K562 (cell line): ENCODE data around the gene SLFN12. TPM values are rescaled to one million over a fixed set of nuclear protein-coding genes. Genes with fewer than 3 reads are reported as not detected.
"Not testable (repeated sequence)": the region's sequence is repeated elsewhere in the genome, so short reads cannot be mapped to it uniquely, and the experiment has no call there.

Experiments
- ATAC-seq: fragments of 200-7000 bp; cut with Tn5 transposase; 3 replicates; pipeline ENCODE4 v1.9.1; 2020; ENCODE audit warnings: moderate library complexity
- BruUV-seq: library from RNA; stranded (reverse); fragments of 400-500 nt; replicated peaks from 2 replicates; lab custom pipeline; 2021; lab: Mats Ljungman, UMichigan
- CTCF ChIA-PET: fragments of 300-600 bp; formaldehyde crosslinking; extraction: SDS; loops from one replicate; lab custom pipeline; 2021; ENCODE audit warnings: low intra/inter-chr PET ratio; lab: Yijun Ruan, JAX
- POLR2A ChIA-PET: fragments of 300-600, 350-650 bp; sonication (Branson Sonifier 250); formaldehyde crosslinking; extraction: SDS; loops from one replicate; lab custom pipeline; 2021; ENCODE audit warnings: antibody characterized with exemption, inconsistent platforms; lab: Yijun Ruan, JAX
- DNase-seq, 4 experiments: peaks; one replicate each; pipeline versions ENCODE4 v3.0.0 to v3.0.0-alpha.2; 2011 to 2018; ENCODE audit warnings: low spot score in 3 of 4, mixed read lengths in 3 of 4; ENCODE audit errors: extremely low read depth in 1 of 4
- FAIRE-seq: peaks from 2 replicates; lab custom pipeline; 2011; peaks lifted over from hg19 to GRCh38; lab: Jason Lieb, UNC
- H2AFZ ChIP-seq: 2 replicates; pipeline ENCODE4 v1.6.0; 2011; ENCODE audit warnings: low read depth, low read length, control low read depth, inconsistent platforms
- H3K27ac ChIP-seq: fragments of 200-600 bp; 3 replicates; pipeline ENCODE4 v1.8.0; 2011; ENCODE audit warnings: low read depth, mild to moderate bottlenecking, control low read depth, inconsistent platforms, low read length, moderate library complexity, mixed read lengths; ENCODE audit errors: extremely low read depth
- H3K27me3 ChIP-seq, 2 experiments: fragments of 300-600 bp in 1 of 2; 2 replicates in 1 of 2; 3 replicates in 1 of 2; pipeline versions ENCODE4 v1.6.0 to v1.8.0; 2011; ENCODE audit warnings: inconsistent platforms in 2 of 2, low read length in 2 of 2, mild to moderate bottlenecking in 1 of 2, mixed read lengths in 1 of 2, moderate library complexity in 1 of 2; ENCODE audit not compliant: control insufficient read depth in 2 of 2, insufficient read depth in 2 of 2
- H3K36me3 ChIP-seq: fragments of 300-600 bp; 3 replicates; pipeline ENCODE4 v1.8.0; 2011; ENCODE audit warnings: mild to moderate bottlenecking, low read length, inconsistent platforms; ENCODE audit not compliant: control insufficient read depth, insufficient read depth
- H3K4me1 ChIP-seq, 2 experiments: fragments of 200-600 bp in 1 of 2; replicated peaks in 1 of 2; 2 replicates in 1 of 2; 3 replicates in 1 of 2; pipeline versions ENCODE4 v1.5.1 to v1.8.0; 2011; ENCODE audit warnings: inconsistent platforms in 2 of 2, low read length in 2 of 2, mild to moderate bottlenecking in 1 of 2, mixed read lengths in 1 of 2, moderate library complexity in 1 of 2; ENCODE audit not compliant: control insufficient read depth in 2 of 2, insufficient read depth in 2 of 2
- H3K4me2 ChIP-seq: 2 replicates; pipeline ENCODE4 v1.6.1; 2011; ENCODE audit warnings: low read length, control low read depth, inconsistent platforms, mixed read lengths; ENCODE audit not compliant: insufficient read depth
- H3K4me3 ChIP-seq: fragments of 200-600 bp; sonication (generic), shearing (Covaris generic); 2 replicates; pipeline ENCODE4 v1.5.1; 2016; ENCODE audit warnings: control low read depth, inconsistent platforms
- H3K79me2 ChIP-seq: fragments of 200-600 bp; 3 replicates; pipeline ENCODE4 v1.8.0; 2011; ENCODE audit warnings: low read length, inconsistent platforms; ENCODE audit not compliant: control insufficient read depth, insufficient read depth
- H3K9ac ChIP-seq, 2 experiments: 2 replicates each; pipeline versions ENCODE4 v1.6.0 to v1.6.1; 2011; ENCODE audit warnings: low read depth in 2 of 2, low read length in 2 of 2, control low read depth in 1 of 2, inconsistent platforms in 1 of 2, mild to moderate bottlenecking in 1 of 2, mixed read lengths in 1 of 2; ENCODE audit not compliant: insufficient read depth in 1 of 2
- H3K9me1 ChIP-seq: one replicate; pipeline ENCODE4 v1.6.0; 2011; ENCODE audit warnings: inconsistent platforms, mild to moderate bottlenecking, low read length, moderate library complexity; ENCODE audit not compliant: control insufficient read depth, insufficient read depth
- H3K9me3 ChIP-seq: replicated peaks from 2 replicates; pipeline ENCODE4 v1.5.1; 2011; ENCODE audit warnings: low read depth, low read length, inconsistent platforms; ENCODE audit not compliant: control insufficient read depth, insufficient read depth
- H4K20me1 ChIP-seq: replicated peaks from 2 replicates; pipeline ENCODE4 v1.6.1; 2011; ENCODE audit warnings: low read length, inconsistent platforms, mixed read lengths; ENCODE audit not compliant: control insufficient read depth, insufficient read depth
- BCL6 ChIP-seq: fragments of 250-450 bp; sonication (Bioruptor Pico); IDR thresholded peaks from 2 replicates; pipeline ENCODE4 v1.4.0; 2020
- RAD51 ChIP-seq: fragments of 450-650 bp; IDR thresholded peaks from 2 replicates; pipeline ENCODE4 v1.7.1; 2016; ENCODE audit warnings: low read depth, mild to moderate bottlenecking, borderline replicate concordance
- WGBS: fragments of 100-300 bp; shearing (Covaris generic); methylation state at CpG from one replicate; pipeline ENCODE4 v1.1.6; 2016; ENCODE audit warnings: low coverage, mixed read lengths; ENCODE audit not compliant: insufficient coverage; ENCODE audit errors: missing lambda C conversion rate; 5-methylcytosine and 5-hydroxymethylcytosine counted together
- in situ Hi-C: fragments of 300-500 bp; cut with MboI; formaldehyde crosslinking; loops from 4 replicates; pipeline ENCODE4 v1.15.0; 2018; ENCODE audit warnings: inconsistent platforms, mixed read lengths
- intact Hi-C: fragments of 100-400 bp; cut with micrococcal nuclease; formaldehyde crosslinking; loops from 2 replicates; pipeline ENCODE4 v1.14.2; 2022
- polyA plus RNA-seq, 8 experiments: library from polyadenylated mRNA; depleted of rRNA in 4 of 8; stranded (reverse) in 5 of 8; unstranded in 3 of 8; fragments of >200 nt; fragmentation: Nextera tagmentation in 2 of 8; fragmentation: Illumina TruSeq in 1 of 8; extraction: Ambion mirVana in 2 of 8; extraction: Trizol in 1 of 8; gene quantifications; 2 replicates each; pipeline versions ENCODE4 v1.2.1 to v1.2.3, GENCODE V29; 2011 to 2014; ENCODE audit warnings: inconsistent platforms in 1 of 8, missing spikeins in 1 of 8
- total RNA-seq, 7 experiments: library from RNA; depleted of rRNA in 6 of 7; stranded (reverse); fragments of >200 nt in 6 of 7; fragmentation: Illumina TruSeq in 2 of 7; extraction: Trizol in 2 of 7; gene quantifications; 2 replicates each; pipeline versions ENCODE4 v1.2.1 to v1.2.3, GENCODE V29; 2011 to 2021; ENCODE audit warnings: low replicate concordance in 1 of 7

Gene SLFN12
- total and polyA plus RNA-seq, 9 of the 15 experiments (the other 6 are each of a cell fraction or from before 2014, with no cell fraction given), result 0.01 to 0.09 (median 0.07) TPM; not detected in 6

DNA sequence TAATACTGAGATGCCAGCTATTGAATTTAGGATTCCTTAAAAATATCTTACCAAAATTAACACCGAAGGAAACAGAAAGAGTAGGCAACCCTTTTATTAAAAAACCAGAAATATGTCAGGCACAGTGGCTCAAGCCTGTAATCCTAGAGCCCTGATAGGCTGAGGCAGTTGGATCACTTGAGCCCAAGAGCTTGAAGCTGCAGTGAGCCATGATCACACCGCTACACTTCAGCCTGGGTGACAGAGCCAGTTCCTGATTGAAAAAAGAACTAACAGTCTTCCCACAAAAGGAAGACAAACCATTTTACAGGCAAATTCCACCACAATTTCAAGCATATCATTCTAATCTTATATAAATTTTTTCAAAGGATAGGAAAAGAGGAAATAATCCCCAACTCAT, 15.6 kb downstream of the SLFN12 start:
- no TSS peak for BruUV-seq
- Histone ChIP-seq H3K4me2 (no peak overlapping the region), H3K9me1 (no peaks in the 10 kb centered on the region), H3K9ac (no peak overlapping the region), H3K36me3 (no peaks in the 10 kb centered on the region), H3K9me3 (no peaks in the 10 kb centered on the region), H3K4me3 (no peak overlapping the region), H3K79me2 (no peaks in the 10 kb centered on the region), H3K4me1 (no peaks in the 10 kb centered on the region), H3K27ac (no peak overlapping the region), H2AFZ (no peak overlapping the region), H4K20me1 (no peaks in the 10 kb centered on the region), H3K27me3 (peaks cover under 1 to 2% of the 10 kb centered on the region in 2 experiments; a peak in 3 of 5 replicates)
- no peak for ATAC-seq
- ChIA-PET POLR2A (no interaction called here), CTCF (no interaction called here)
- DNase-seq, result no peak
- WGBS, result 6% methylated on average over 2 of the region's 2 CpGs
- intact Hi-C loops, result no loop called here
- in situ Hi-C loops, result no loop called here
- TF ChIP-seq RAD51 (no peak), BCL6 (no peak)
- no peak for FAIRE-seq

DNA sequence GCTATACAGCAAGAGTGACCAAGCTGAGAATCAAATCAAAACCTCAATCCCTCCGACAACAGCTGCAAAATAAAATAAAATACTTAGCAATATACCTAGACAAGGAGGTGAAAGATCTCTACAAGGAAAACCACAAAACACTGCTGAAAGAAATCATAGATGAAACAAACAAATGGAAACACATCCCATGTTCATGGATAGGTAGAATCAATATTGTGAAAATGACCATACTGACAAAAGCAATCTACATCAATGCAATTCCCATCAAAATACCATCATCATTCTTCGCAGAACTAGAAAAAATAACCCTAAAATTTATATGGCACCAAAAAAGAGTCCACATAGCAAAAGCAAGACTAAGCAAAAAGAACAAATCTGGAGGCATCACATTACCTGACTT, 17.6 kb downstream of the SLFN12 start:
- H3K27me3 ChIP-seq, H3K9me3 ChIP-seq, H3K36me3 ChIP-seq, ATAC-seq, DNase-seq, H3K9me1 ChIP-seq, H3K4me1 ChIP-seq, H4K20me1 ChIP-seq, FAIRE-seq, in situ Hi-C loops, CTCF ChIA-PET, intact Hi-C loops, H2AFZ ChIP-seq, H3K4me2 ChIP-seq, H3K4me3 ChIP-seq, H3K27ac ChIP-seq, H3K9ac ChIP-seq, BruUV-seq, H3K79me2 ChIP-seq: not testable (repeated sequence)
- POLR2A ChIA-PET, result interaction anchor here (1.1 kb wide), 1 partner anchor 9 kb away, joined by 3 read pairs; no protein-coding TSS in a partner anchor
- WGBS, result 0% methylated on average over 2 of the region's 2 CpGs
